Common myeloid progenitor, CD34-positive (primary cell): ENCODE data around the gene KRTAP4-7.
"Not testable (repeated sequence)": the region's sequence is repeated elsewhere in the genome, so short reads cannot be mapped to it uniquely, and the experiment has no call there.

Experiments
- CTCF ChIA-PET: fragments of 350-600 bp; sonication (Branson Sonifier 250); formaldehyde crosslinking; loops from one replicate; lab custom pipeline; 2021; ENCODE audit warnings: antibody characterized with exemption; lab: Charles Lee
- POLR2A ChIA-PET: fragments of 350-600 bp; sonication (Branson Sonifier 250); formaldehyde crosslinking; loops from one replicate; lab custom pipeline; 2021; ENCODE audit warnings: antibody characterized with exemption; lab: Charles Lee
- DNase-seq, 3 donors: peaks; one replicate each; pipeline versions ENCODE4 v3.0.0 to v3.0.0-alpha.2; 2013
- H3K27ac ChIP-seq, 2 experiments: 1 replicate in 1 of 2; 2 replicates in 1 of 2; pipeline ENCODE4 v1.7.0; 2013; ENCODE audit warnings: inconsistent platforms in 2 of 2, low read length in 2 of 2, mild to moderate bottlenecking in 2 of 2, low read depth in 1 of 2, moderate library complexity in 1 of 2; ENCODE audit not compliant: severe bottlenecking in 2 of 2, insufficient read depth in 1 of 2, poor library complexity in 1 of 2
- H3K27me3 ChIP-seq, 5 experiments: replicated peaks in 2 of 5; 1 replicate in 3 of 5; 2 replicates in 2 of 5; pipeline versions ENCODE4 v1.6.1 to v1.7.0; 2013; ENCODE audit warnings: low read length in 4 of 5, mild to moderate bottlenecking in 2 of 5, moderate library complexity in 2 of 5, inconsistent platforms in 1 of 5; ENCODE audit not compliant: insufficient read depth in 5 of 5, control insufficient read depth in 4 of 5
- H3K36me3 ChIP-seq, 4 experiments: 1 replicate in 2 of 4; 2 replicates in 2 of 4; pipeline versions ENCODE4 v1.6.1 to v1.7.0; 2013; ENCODE audit warnings: low read length in 3 of 4, control low read depth in 1 of 4, mild to moderate bottlenecking in 1 of 4; ENCODE audit not compliant: control insufficient read depth in 4 of 4, insufficient read depth in 4 of 4
- H3K4me1 ChIP-seq, 4 experiments: 1 replicate in 3 of 4; 2 replicates in 1 of 4; pipeline versions ENCODE4 v1.6.1 to v1.7.1; 2013; ENCODE audit warnings: low read length in 3 of 4, mild to moderate bottlenecking in 3 of 4, control low read depth in 1 of 4, inconsistent platforms in 1 of 4, moderate library complexity in 1 of 4; ENCODE audit not compliant: control insufficient read depth in 4 of 4, insufficient read depth in 4 of 4; ENCODE audit errors: control extremely low read depth in 1 of 4
- H3K4me3 ChIP-seq, 7 experiments: 1 replicate in 4 of 7; 2 replicates in 3 of 7; pipeline versions ENCODE4 v1.5.1 to v1.7.0; 2013; ENCODE audit warnings: mild to moderate bottlenecking in 7 of 7, low read length in 6 of 7, moderate library complexity in 6 of 7, inconsistent platforms in 2 of 7, low read depth in 2 of 7, control low read depth in 1 of 7; ENCODE audit not compliant: insufficient read depth in 4 of 7, control insufficient read depth in 1 of 7; ENCODE audit errors: extremely low read depth in 1 of 7
- H3K9me3 ChIP-seq, 5 experiments: 1 replicate in 4 of 5; 2 replicates in 1 of 5; pipeline versions ENCODE4 v1.6.1 to v1.7.1; 2013; ENCODE audit warnings: low read length in 4 of 5, mild to moderate bottlenecking in 2 of 5, inconsistent platforms in 1 of 5, low read depth in 1 of 5, moderate library complexity in 1 of 5; ENCODE audit not compliant: control insufficient read depth in 4 of 5, insufficient read depth in 2 of 5; ENCODE audit errors: control extremely low read depth in 1 of 5
- WGBS: methylation state at CpG from one replicate; pipeline ENCODE4 v1.1.5; 2013; ENCODE audit not compliant: insufficient coverage; 5-methylcytosine and 5-hydroxymethylcytosine counted together

KRTAP4-7 gene

DNA sequence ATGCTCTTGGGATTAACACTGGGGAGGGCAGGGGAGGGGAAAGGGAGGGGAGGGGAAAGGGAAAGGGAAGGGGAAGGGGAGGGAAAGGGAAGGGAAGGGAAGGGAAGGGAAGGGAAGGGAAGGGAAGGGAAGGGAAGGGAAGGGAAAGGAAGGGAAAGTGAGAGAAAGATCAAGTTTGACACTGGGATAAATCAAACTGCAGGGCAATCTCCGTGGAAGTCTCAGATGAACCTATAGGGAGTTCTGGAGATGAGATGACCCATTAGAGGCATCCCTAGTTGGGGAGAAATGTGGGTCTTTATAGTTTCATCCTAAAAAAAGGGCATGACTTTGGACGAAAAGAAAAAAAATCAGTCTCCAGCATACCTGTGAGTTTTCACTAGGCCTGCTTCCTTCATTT lies 37.8 kb downstream of the KRTAP4-7 start:
- CTCF ChIA-PET = no interaction called here
- H3K27me3 ChIP-seq = no peaks in the 10 kb centered on the region
- peaks cover 0 to 31% (median 15%) of the 10 kb centered on the region in 4 experiments for H3K4me1 ChIP-seq
- H3K9me3 ChIP-seq = peaks cover 0 to 15% (median 0%) of the 10 kb centered on the region in 5 experiments
- DNase-seq = no peak
- H3K36me3 ChIP-seq = no peaks in the 10 kb centered on the region
- no peak overlapping the region for H3K4me3 ChIP-seq
- 100% methylated on average over 2 of the region's 2 CpGs for WGBS
- POLR2A ChIA-PET = no interaction called here
- H3K27ac ChIP-seq = no peak overlapping the region

DNA sequence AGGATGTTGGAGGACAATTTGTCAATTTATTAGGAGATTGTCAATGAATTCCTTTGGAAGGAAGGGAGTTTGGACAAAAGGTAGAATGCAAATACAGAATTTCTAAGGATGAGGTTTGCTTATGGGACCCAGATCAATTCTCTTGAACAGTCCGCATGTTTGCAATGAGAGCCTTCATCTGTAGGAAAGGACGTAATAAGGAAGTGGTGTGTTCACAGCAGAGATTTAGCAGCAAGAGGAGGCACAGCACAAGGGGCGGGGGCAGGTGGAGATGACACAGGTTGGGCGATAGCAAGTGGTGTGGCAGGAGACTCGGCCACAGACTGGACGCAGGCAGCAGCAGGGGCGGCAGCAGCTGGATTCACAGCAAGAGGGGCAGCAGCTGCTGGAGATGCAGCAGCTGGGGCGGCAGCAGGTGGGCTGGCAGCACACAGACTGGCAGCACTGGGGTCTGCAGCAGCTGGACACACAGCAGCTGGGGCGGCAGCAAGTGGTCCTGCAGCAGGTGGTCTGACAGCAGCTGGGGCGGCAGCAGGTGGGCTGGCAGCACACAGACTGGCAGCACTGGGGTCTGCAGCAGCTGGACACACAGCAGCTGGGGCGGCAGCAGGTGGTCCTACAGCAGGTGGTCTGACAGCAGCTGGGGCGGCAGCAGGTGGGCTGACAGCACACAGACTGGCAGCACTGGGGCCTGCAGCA lies 39.5 kb downstream of the KRTAP4-7 start:
- H3K4me1 ChIP-seq = peaks cover 0 to 31% (median 15%) of the 10 kb centered on the region in 4 experiments
- H3K36me3 ChIP-seq, H3K27me3 ChIP-seq, H3K27ac ChIP-seq, POLR2A ChIA-PET, H3K4me3 ChIP-seq, DNase-seq: not testable (repeated sequence)
- H3K9me3 ChIP-seq = peaks cover 0 to 15% (median 0%) of the 10 kb centered on the region in 5 experiments
- WGBS = 88% methylated on average over 9 of the region's 12 CpGs
- CTCF ChIA-PET = interaction anchor here (1.1 kb wide), 1 partner anchor 9 kb away, joined by 3 read pairs; no protein-coding TSS in a partner anchor

GRCh38 chr17:41123991-41124371 lies 40.0 kb downstream of the KRTAP4-7 start, which contains the start of gene KRTAP4-12:
KRTAP4-12 (minus strand) TSS chr17:41124182; CDS start chr17:41124122, 60 bp downstream.
- H3K27ac ChIP-seq, H3K4me3 ChIP-seq, H3K27me3 ChIP-seq, POLR2A ChIA-PET, H3K36me3 ChIP-seq: not testable (repeated sequence)
- peaks cover 0 to 15% (median 0%) of the 10 kb centered on the region in 5 experiments for H3K9me3 ChIP-seq
- 100% methylated on average over 2 of the region's 3 CpGs for WGBS
- peaks cover 0 to 27% (median 15%) of the 10 kb centered on the region in 4 experiments for H3K4me1 ChIP-seq
- DNase-seq = peak in 1 of 3 donors; percentile 26
- CTCF ChIA-PET = interaction anchor here (1.1 kb wide), 1 partner anchor 10 kb away, joined by 3 read pairs; no protein-coding TSS in a partner anchor

DNA sequence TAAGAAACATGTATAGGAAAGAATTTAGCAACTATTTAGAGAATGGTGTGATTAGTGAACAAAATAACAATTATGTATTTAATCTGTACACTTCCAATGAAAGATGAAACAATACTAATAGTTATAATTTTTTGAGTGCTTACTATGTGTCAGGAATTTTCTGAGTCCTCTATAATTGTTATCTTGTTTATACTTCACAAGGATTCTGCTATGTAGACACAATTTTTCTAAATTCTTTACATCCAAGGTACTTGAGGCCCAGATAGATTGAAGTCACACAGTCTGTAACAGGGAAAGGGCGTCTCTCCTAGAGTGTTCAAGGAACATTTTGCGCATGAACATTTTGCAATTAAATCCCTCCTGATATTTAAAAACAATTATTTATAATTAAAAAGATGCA lies 41.1 kb downstream of the KRTAP4-7 start:
- H3K27ac ChIP-seq = no peak overlapping the region
- peaks cover 0 to 15% (median 0%) of the 10 kb centered on the region in 5 experiments for H3K9me3 ChIP-seq
- no peaks in the 10 kb centered on the region for H3K36me3 ChIP-seq
- POLR2A ChIA-PET = interaction anchor here (0.6 kb wide), 1 partner anchor 41 kb away, joined by 3 read pairs; no protein-coding TSS in a partner anchor
- CTCF ChIA-PET = no interaction called here
- peaks cover 0 to 21% (median 13%) of the 10 kb centered on the region in 4 experiments for H3K4me1 ChIP-seq
- no peaks in the 10 kb centered on the region for H3K27me3 ChIP-seq
- no peak overlapping the region for H3K4me3 ChIP-seq
- WGBS = no CpG with 5 or more reads among the region's 2 CpGs
- DNase-seq = no peak

DNA sequence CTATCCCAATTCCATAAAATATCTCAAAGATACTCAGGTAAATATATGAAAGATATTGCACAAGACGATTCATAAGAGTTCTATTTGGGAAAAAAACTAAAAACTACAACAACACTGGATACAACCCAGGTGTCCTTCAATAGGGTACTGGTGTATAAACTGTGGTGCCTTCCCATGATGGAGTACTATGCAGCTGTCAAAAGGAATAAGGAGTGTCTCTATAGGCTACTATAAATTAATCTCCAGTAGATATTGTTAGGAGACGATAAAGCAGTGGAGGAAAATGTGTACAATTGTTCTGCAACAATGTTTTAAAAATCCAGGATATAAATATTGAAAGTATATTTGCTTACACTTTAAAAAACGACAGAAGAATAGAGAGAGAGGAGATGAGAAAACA lies 42.5 kb downstream of the KRTAP4-7 start:
- Histone ChIP-seq H3K9me3 (peaks cover 0 to 15% (median 0%) of the 10 kb centered on the region in 5 experiments), H3K27ac (no peak overlapping the region), H3K27me3 (no peaks in the 10 kb centered on the region), H3K36me3 (no peaks in the 10 kb centered on the region), H3K4me1 (peaks cover 0 to 15% (median 9%) of the 10 kb centered on the region in 4 experiments), H3K4me3 (no peak overlapping the region)
- CTCF ChIA-PET = no interaction called here
- POLR2A ChIA-PET = no interaction called here
- DNase-seq = no peak
- no CpG with 5 or more reads among the region's 3 CpGs for WGBS

DNA sequence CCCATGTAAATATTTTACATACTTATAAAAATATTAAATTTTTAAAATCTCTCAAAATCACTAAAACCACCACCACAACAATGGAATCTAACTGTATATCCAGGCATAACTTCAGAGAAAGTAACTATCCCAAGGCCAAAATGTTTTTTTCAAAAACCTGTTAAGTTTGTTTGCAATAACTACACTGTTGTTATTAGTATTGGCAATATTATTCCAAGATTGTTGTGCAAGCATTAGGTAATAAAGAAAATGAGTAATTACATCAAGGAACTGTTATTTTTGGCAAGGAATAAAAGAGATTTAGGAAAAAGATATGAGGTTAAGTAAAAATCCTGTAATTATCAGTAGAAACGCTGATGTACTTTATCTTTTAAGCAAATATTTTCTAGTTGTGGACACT lies 43.4 kb downstream of the KRTAP4-7 start:
- H3K36me3 ChIP-seq = no peaks in the 10 kb centered on the region
- H3K27ac ChIP-seq = no peak overlapping the region
- no peak for DNase-seq
- ChIA-PET POLR2A (no interaction called here), CTCF (no interaction called here)
- WGBS = 100% methylated on average over 1 of the region's 1 CpG
- H3K4me3 ChIP-seq = no peak overlapping the region
- peaks cover 0 to 15% (median 9%) of the 10 kb centered on the region in 4 experiments for H3K4me1 ChIP-seq
- H3K9me3 ChIP-seq = peaks cover 0 to 10% (median 0%) of the 10 kb centered on the region in 5 experiments
- H3K27me3 ChIP-seq = no peaks in the 10 kb centered on the region

DNA sequence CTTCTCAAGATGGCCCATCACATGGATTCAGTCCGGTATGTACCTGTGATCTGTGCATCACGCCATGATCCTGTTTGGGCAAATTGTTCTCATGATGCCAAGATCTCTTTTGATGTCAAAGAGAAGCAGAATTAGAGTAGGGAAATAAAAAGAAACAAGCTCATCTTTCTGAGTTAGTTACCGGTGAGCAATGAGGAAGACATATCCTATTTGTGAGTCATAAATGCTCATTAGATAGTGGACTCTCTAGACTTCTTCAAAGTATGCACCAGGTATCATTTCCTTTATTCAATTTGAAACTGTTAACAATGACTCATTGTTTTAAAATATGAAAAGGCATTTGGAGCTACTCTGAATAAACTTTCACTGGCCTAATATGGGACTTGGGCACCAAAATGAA lies 48.0 kb downstream of the KRTAP4-7 start:
- 100% methylated on average over 2 of the region's 3 CpGs for WGBS
- H3K27ac ChIP-seq = no peak overlapping the region

More for the DNA sequence above, 48.0 kb downstream of the KRTAP4-7 start:
- POLR2A ChIA-PET = no interaction called here
- Histone ChIP-seq H3K4me1 (peaks cover 0 to 4% (median 0%) of the 10 kb centered on the region in 4 experiments), H3K36me3 (no peaks in the 10 kb centered on the region), H3K27me3 (no peaks in the 10 kb centered on the region), H3K4me3 (no peak overlapping the region), H3K9me3 (no peaks in the 10 kb centered on the region)
- CTCF ChIA-PET = no interaction called here
- DNase-seq = peak in 1 of 3 donors; percentile 12
